ENCODE results near the gene CEBPG.

CEBPG gene

DNA sequence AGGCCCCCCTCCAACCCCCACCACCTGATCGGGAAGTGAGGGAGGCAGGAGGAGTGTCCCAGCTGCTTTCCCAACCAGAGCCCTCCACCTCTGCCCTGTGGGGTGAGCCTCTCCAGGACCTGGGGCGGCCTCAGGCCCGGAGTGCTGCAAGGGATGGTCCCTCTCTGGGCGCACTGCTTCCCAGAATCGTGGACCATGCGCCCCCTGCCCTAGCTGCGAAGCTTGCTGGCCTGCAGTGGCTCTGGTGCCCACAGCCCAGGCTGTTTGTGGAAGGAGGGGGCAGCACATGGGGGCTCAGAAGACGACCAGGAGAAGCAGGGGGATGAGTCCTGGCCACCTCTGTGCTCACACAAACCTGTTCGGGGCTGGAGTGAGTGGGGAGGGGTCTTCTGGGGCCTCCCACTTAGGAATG is 33.6 kb downstream of the CEBPG start:
- DNase-seq (ENCODE audit: low spot score) = no peak

DNA sequence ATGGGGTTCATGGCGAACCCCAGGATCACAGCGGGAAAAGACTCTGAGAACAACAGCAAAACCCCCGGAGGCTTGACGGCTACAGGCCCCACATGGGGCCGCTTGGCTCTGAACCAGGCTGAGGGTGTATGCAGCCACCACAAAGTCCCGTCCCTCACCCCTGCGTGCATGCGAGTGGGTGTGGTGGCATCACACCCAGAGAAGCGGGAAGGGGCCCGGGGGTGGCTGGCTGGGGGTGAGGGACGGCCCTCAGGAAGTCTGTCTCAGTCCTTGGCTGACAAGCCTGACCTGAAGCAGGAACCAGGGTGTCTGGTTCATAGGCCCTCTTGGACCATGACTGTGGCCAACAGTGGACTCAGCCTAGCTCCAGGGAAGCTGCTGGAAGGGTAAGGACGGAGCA is 34.2 kb downstream of the CEBPG start:
- no peak for DNase-seq (ENCODE audit: low spot score)

DNA sequence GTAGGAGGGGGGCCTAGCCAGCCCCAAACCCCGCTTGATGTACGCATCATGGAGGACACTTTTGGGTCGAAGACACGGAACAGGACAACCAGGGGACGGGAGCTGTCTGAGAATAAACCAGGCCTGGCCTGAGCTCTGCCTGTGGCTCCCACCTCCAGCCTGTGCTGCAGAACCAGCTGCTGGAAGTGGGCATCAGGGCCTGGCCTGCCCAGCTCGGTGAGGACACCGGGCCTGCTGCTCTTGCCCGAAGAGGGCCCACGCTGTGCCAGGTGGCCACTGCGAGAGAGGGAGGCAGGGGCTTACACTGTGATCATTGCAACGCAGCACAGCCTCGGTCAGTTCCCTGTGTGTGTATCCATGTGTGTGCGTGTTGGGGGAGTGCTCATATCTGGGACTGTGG is 34.6 kb downstream of the CEBPG start:
- no peak for DNase-seq (ENCODE audit: low spot score)

DNA sequence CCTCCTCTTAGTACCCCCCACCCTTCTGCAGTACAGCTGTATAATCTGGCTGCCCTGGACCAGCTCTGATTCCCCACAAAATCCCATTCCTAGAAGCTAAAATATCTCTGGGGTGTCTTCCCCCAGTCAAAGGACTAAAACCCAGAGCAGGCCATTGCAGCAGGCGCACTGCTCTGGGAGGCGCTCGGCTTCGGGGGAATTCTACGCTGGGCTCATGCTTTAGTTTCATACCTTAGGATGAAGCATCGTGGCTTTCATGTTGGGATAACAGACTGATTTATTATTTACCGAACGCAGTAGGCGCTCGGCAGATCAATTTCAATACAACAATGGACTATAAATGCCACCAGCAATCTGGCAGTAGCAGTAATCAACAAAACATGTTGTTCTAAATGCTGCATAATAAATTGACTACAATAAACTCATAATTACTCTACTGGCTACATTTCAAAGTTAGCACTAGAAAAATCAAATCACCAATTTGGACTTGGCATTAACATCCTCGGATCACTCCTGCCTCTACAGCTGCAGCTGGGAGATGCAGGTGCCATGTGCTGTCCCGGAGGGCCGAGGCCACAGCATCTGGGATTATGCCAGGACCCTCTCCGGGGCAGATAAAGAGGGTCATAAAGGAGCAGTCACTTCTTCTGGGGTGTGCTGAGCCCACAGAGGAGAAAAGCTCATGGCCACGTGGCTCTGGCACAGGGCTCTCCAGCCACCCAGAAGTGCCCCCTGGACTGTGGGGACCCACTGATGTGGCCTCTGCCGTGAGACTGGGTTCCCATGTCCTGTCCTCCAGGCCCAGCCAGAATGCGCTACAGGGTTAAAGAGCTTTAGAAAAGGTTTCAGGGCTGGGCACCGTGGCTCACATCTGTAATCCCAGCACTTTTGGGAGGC is 35.3 kb downstream of the CEBPG start:
- DNase-seq (ENCODE audit: low spot score) = no peak

DNA sequence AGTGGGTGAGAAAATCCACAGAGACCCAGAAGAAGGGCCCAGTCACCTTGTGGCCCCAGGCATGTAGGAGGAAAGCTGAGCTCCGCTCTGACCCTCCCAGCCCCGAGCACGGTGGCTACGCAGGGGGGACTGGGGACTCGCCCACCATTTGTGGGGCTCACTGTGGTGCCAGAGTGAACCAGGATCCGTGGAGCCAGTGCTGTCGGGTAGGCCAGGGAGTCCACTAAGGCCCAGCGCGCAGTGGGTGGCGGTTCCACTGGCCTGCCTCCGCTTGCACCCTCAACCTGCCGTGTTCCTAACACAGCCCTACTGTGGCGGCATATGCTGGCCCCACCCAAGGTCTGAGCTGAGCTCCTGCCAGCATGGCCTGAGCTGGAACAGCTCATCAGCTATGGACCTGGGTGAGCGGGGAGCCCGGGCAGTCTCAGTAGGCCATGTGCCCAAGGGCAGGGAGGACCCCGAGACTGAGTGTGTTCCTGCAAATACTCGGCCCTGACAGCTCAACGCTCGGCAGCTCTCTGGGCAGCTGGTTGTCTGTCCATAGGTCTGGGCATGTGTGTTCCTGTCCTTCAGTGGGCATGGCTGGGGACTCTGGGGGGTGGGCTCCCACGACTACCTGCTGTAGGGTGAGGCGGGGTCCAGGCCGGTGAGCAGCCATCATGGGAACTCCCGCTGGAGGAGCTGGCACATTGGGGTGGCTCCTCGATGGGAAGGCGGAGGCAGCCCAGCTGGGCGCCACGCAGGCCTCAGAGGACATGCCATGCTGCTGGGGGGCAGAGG is 36.6 kb downstream of the CEBPG start:
- DNase-seq (ENCODE audit: low spot score) = no peak

DNA sequence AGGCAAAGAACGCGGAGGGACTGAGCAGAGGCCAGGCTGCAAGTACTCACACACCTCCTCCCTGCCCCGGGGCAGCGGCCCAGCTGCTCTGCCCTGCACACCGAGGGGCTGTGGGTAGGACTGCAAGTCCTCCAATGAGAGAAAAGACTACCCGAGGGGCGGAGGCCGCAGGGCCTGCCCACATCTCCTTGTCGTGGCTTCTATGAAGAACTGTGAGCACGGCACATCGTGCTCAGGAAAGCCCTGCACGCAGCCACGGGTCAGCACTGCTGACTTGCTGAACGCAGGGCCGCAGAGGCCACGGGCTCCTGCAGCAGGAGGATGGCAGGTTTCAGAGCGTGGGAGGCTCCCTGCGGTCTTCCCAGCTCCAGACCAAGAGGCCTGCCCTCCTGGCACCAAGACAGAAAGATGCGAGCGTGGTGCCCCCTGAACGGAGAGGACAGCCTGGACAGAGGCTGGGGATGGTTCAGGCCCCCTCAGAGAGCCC is 37.4 kb downstream of the CEBPG start:
- no peak for DNase-seq (ENCODE audit: low spot score)

DNA sequence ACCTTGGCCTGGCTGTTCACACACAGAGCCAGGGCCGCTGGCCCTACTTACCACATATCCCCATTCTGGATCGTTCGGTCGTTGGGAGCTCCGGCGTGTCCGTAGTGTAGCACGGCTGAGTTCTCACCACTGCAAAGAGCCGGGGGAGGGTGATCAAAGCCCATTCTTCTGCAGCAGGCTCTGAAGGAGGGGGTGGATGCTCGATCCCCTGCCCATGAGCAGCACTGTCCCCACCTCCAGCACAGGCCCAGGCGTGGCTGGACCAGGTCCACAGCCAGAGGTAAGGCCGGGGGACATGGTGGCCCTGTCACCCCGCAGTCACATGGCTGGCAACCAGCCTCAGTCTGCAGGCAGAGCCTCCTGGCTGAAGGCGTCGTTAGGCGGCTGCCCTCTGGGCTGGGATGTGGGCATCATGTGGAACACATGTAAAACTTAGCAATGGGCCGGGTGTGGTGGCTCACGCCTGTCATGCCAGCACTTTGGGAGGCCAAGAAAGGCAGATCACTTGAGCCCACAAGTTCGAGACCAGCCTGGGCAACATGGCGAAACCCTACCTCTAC is 38.2 kb downstream of the CEBPG start:
- no peak for DNase-seq (ENCODE audit: low spot score)

DNA sequence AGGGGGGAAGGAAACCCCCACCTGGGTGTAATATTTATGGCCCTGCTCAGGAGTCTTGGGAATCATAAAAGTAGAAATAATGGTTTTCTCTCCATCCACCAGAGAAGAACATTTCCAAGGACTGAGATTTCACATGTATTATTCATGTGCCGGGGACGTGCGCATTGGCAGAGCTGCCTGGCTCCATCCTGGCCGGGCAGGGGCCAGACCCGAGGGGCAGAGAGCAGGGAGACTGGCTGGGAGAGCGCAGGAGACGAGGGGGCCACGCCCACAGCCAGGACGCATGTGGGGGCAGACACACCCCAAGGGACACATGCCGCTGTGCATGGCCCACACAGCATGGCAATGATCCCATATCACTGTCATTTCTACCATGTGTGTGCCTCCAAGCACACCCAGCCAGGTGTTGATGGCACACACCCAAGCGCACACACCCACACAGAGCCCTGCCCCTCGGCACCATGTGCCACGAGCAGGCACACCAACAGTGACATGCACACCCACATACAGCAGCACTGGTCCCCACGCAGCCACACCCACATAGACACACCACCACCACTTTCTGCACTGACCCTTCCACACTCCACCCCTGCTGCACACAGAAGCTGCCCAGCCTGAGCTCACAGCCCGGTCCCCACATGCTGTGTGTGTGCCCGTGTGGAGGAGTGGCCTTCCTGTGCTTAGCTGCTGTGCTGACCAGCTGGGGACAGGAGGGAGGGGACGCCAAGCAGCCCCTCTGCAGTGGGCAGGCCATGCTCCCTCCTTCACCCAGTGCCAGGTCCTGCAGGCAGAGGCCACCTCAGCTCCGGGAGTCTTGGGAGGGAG is 39.3 kb downstream of the CEBPG start:
- no peak for DNase-seq (ENCODE audit: low spot score)

DNA sequence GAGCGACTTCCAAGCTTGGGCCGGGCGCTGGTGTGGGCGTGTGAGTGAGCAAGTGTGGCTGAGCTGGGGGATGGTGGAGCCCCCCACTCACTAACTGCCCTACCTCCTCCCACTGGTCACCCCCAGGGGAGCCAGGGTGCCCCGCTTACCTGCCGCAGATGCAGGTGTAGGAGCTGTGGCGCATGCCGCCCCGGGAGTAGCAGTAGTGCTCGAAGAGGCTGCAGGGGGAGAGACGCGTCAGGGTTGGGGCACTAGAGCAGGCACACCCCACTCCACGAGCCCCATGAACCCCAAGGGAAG is 39.9 kb downstream of the CEBPG start:
- no peak for DNase-seq (ENCODE audit: low spot score)

DNA sequence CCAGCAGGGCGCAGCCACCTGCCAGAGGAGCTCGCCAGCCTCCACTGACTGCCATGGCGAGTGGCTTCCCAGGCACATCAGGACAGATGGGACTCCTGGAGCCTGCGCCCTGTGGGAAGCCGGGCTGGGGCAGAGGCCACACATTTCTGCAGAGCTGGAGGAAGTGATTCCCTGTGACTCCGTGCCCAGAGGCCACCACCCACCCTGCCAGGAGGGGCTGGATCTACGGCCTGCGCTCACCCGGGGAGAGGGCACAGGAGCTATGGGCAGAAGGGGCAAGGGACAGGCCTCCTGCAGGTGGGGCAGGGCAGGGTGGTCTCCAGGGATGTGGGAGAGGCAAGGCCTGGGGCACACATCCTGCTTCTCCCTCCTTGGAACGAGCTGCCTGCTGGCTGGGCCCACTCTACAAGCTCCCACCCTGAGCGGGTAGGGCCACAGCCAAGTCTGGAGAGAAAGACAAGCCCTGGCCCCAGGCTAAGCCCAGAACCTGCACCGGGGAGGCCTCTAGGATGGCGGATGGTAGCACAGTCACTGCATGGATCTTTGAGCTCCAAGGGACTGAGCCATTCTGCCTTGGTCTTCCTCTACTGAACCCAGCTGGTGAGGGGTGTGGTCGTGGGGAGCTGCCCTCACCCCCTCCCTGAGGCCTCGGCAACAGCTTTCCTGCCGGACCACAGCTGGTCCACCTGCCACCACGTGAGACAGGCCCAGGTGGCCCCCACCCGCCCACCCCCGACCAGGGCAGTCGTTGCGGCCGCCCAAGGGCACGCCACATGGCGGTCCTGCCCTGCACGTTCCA is 40.6 kb downstream of the CEBPG start:
- no peak for DNase-seq (ENCODE audit: low spot score)

DNA sequence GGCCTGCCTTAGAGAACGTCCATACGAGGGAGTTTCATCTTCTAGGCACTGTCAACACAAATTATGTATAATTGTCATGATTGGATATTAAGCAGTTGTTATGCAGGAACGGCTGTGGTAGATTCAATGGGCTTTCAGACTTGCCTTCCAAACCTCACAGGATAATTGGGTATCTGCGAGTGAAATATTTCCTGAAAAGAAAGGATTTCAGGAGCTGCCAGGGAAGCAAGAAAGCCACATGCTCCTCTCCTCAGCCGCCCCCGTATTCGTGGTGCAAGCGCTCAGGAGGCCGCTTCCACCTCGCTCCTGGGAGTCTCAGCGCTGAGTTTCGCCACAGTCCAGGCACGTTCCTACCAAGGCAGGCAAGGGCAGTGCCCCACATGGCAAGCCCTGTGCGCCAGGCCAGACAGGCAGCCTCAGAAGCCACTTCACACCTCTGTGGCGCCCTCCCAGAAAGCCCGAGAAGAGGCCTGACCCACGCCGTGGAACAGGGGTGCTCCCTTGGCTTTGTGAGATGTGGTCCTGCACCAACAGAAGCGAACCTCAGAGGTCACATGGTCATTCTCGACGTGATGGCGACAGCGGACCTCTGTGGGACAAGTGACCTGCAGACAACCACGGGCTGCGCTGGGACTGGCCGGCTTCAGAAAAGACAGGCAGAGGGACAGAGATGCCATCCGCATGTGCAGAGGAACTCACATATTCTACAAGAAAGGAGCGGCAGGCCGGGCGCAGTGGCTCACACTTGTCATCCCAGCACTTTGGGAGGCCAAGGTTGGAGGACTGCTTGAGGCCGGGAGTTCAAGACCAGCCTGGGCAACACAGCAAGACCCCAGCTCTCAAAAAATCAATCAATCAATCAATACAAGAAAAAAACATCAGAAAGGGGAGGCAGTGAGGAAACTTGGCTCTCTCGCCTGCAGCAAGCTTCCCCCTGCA is 41.4 kb downstream of the CEBPG start:
- DNase-seq (ENCODE audit: low spot score) = no peak

DNA sequence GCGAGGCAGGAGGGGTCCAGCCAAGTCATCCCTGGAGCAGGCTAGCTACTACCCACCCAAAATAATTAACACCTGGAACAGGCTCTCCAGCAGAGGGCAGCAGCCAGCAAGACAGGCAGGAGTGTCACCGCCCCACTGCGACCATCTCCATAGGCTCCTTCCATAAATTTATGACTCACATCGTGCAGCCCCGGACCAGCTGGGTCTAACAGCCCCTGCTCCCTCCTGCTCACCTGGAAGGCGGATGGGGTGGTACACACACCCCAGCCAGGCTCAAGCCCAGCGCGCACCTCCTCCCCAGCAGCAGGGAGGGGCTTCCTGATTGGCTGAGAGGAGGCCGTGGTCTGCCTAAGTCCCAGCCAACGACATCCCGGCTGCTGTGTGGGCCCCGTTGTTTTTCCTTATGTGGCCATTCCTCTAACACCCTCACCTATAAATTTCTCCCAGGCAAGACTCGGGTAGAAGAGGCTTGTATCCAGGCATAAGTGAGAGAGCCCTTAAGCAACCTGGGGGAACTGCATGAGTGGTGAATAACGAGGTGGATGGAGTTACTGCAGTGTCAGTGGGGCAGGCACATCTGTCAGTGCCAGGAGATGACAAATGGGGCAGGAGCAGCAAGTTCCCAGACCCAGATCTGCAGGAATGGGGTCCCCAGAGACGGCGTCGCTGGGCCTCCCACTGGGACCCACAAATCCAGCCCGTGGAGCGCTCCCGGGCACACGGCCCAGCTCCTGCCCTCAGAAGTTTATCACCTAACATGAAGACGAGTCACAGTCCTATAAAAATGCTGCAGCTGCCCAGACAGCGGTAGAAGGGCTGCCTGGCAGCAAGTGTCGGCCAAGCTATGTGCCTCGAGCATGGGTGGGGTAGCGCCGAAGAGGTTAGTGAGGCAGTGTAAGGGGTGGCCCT is 43.1 kb downstream of the CEBPG start:
- peak; percentile 75 for DNase-seq (ENCODE audit: low spot score)

DNA sequence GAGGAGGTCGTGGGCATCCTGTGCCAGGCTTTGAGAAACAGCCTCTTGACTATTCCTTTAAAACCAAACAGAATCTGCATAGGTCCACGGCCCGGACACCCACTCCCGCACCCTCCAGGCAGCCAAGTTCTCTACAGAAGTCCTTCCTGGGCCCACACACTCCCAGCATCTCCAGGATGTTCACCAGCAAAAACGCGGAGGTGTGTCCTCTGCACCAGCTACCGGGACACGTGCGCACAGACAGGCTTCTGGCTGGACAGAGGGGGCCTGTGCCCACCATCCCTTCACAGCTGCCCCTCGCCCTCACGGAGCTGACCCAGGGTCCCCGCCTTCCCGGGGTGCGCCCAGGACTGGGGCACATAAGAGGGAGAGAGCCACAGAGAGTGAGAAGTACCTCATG is 44.2 kb downstream of the CEBPG start:
- DNase-seq (ENCODE audit: low spot score) = no peak

DNA sequence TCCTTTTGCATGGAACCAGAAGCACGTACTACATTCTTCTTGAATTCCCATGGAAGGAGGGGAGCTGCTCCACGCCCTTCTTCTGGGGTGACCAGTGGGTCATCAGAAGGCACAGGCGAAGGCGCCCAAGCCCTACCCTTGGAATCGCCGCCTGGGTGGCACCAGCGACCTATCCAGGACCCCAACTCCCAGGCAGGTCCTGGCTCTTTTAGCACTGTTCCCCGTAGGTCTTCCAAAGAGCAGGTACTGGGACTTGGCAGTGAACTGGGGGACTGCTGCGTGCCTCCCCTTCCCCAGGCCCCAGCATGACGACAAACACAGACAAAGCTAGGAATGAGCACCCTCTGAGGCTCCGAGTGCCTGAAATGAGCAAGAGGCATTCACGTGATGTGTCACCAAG is 45.0 kb downstream of the CEBPG start:
- no peak for DNase-seq (ENCODE audit: low spot score)

DNA sequence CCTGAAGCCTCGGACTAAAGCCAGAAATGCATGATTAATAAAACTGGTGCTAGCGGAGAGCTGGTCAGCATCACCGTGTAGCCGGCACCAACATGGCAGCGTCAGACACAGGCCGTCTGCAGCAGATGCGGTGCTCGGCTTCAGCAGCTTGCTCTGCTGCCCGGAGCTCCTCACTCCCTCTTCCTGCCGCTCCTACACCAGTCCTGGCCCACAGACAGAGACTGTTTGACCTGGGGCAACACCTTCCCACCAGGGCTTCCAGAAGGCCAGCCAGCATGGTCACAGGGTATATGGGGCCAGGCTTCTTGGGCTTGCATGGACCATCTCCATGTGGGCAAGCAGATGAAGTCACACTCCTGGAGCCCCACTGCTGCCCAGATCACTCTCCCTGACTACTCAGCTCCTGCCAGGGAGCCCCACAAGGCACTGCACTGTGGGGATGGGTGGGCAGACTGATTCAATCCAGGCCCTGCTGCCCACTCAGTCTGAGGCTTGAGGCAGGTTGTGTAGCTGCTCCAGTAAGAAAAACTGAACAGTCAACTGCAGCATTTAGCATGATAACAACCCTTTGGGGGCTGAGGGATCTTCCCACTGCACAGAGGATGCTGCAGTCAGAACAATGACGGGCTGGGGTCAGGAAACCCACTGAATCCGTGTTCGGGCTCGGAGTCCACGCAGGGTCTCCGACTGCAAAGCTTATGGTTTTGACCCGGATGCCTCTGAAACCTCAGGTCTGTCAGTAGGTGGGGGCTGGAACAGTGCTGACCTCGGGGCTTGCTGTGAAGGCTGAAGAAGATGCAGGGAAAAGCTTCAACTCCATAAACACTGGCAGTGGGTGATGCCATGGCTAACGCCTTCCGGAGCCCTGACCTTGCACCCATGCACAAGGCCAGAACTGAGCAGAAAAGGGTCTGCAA is 45.6 kb downstream of the CEBPG start:
- DNase-seq (ENCODE audit: low spot score) = no peak

DNA sequence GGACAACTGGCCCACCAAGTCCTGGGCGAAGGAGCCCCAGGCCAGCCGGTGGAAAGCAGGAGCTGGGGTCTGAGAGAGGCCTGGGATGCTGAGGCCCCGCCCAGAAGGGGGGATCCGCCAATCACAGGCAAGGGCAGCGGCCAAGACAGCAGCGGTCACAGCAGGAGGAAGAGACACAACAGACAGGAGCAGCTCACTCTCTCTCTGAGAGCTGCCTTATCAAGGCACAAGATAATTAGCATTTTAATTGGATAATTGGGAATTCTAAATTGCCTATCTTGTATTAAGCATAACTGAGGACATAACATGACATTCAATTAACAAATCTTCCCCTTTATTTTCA is 46.2 kb downstream of the CEBPG start:
- DNase-seq (ENCODE audit: low spot score) = no peak

DNA sequence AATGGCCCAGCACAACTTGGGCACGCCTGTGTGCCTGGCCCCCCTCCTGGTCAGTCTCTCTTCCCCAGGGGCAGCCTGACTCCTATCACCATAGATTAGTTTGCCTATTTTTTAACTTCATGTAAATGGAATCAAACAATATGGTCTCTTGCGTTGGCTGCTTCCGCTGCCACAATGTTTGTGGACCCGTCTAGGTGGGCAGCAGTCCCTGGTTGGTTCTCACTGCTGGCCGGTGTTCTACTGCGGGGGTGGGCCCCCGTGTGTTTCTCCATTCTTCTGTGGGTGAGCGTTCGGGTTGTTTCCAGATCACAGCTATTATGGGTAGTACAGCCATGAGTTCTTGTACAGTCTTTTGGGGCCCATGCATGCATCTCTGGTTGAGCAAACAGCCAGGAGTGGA is 47.3 kb downstream of the CEBPG start:
- no peak for DNase-seq (ENCODE audit: low spot score)

DNA sequence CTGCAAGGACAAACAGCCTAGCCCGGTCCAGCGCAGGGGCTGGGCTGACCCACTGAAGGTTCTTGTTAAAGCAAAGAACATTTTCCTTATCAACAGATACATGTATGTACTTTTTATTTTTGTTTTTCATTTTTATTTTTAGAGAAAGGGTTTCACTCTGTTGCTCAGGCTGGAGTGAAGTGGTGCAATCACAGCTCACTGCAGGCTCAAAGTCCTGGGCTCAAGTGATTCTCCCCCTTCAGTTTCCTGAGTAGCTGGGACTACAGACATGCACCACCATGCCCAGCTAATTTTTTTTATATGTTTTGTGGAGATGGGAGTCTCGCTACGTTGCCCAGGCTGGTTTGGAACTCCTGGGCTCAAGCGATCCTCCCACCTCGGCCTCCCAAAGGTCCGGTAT is 47.9 kb downstream of the CEBPG start:
- DNase-seq (ENCODE audit: low spot score) = no peak
